MM.1S (cell line): ENCODE results near the gene YJEFN3.

ENCODE experiments used
- CTCF ChIP-seq: fragments of 300-600 bp; sonication (generic); IDR thresholded peaks from 2 replicates; pipeline ENCODE4 v1.5.1; 2016; ENCODE audit warnings: antibody characterized with exemption, low read length, mixed read lengths
- EZH2 ChIP-seq: fragments of 300-600 bp; sonication (generic); optimal IDR thresholded peaks from 2 replicates; pipeline ENCODE3; 2017; ENCODE audit warnings: low read depth, mild to moderate bottlenecking, antibody characterized with exemption, low read length, mixed read lengths
- EZH2phosphoT487 ChIP-seq: fragments of 300-600 bp; sonication (generic); IDR thresholded peaks from 2 replicates; pipeline ENCODE4 v1.6.1; 2018; ENCODE audit warnings: antibody characterized with exemption, low read length

DNA sequence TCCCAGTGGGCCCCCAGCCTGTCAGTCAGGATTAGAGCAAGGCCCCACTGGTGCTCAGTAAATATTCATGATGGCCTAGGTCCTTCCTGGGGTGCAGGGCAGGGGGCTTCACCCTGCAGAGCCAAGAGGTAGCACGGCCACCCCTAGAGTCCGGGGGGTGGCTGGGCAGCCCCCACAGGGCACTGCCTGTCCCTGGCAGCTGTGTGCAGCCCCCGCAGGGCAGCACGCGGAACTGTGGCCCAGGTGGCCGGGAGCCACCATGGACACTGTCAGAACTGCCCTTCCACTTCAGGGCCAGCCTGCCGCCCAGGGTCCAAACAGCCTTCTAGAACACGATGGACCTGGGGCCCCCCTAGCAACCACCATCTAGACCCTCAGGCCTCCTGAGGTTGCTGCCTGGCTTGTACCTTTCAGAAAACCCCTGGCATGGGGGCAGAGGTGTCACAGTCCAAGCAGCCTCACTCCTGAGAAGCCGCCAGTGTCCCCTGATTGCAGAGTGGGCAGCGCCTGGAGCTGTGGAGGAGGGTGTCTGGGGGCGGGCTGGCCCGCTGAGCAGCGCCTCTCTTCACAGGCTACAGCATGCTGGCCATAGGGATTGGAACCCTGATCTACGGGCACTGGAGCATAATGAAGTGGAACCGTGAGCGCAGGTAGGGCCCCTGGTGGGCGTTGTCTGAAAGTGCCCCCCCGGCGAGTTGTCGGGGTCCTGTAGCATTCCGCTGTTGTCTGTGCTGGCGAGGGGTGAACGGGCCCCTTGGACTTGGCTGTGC is 2.9 kb upstream of the YJEFN3 start:
- TF ChIP-seq EZH2: no peak
- no peak for TF ChIP-seq CTCF
- no peak for TF ChIP-seq EZH2phosphoT487
